HCT116 (cell line): Measurements from ENCODE around the gene MALSU1. TPM values are rescaled to one million over a fixed set of nuclear protein-coding genes. Genes with fewer than 3 reads are reported as not detected.

Experiments
- ATAC-seq: fragments of 200-7000 bp; cut with Tn5 transposase; 2 replicates; pipeline ENCODE4 v1.9.1; 2020; ENCODE audit warnings: mild to moderate bottlenecking, moderate library complexity
- BruUV-seq: library from RNA; stranded (reverse); fragments of 400-500 nt; replicated peaks from 2 replicates; lab custom pipeline; 2021; lab: Mats Ljungman, UMichigan
- CTCF ChIA-PET: fragments of 300-600 bp; sonication (Branson Sonifier 250); formaldehyde crosslinking; loops from one replicate; lab custom pipeline; 2021; ENCODE audit warnings: antibody characterized with exemption; lab: Charles Lee
- POLR2A ChIA-PET: fragments of 300-600, 350-600 bp; sonication (Branson Sonifier 250); formaldehyde crosslinking; loops from one replicate; lab custom pipeline; 2021; ENCODE audit warnings: antibody characterized with exemption; lab: Charles Lee
- RAD21 ChIA-PET, 2 experiments: fragments of 300-600 bp; sonication (Branson Sonifier 250); formaldehyde crosslinking; loops; one replicate each; lab custom pipeline; 2023; ENCODE audit warnings: low total read pairs in 2 of 2; ENCODE audit not compliant: uncharacterized antibody in 2 of 2, unreplicated experiment in 2 of 2, low non-redundant PET in 1 of 2; lab: Charles Lee
- DNase-seq: peaks from one replicate; pipeline ENCODE4 v3.0.0-alpha.2; 2010; ENCODE audit warnings: low read depth, low spot score
- H2AFZ ChIP-seq: fragments of 200-600 bp; shearing (Covaris generic), sonication (generic); 2 replicates; pipeline ENCODE4 v1.6.1; 2017; ENCODE audit warnings: low read depth, mixed run types, mixed read lengths, antibody characterized with exemption, low read length; ENCODE audit not compliant: poor library complexity, severe bottlenecking
- H3K27ac ChIP-seq: 2 replicates; pipeline ENCODE4 v1.5.1; 2012; ENCODE audit warnings: low read depth, low read length
- H3K27me3 ChIP-seq: fragments of 200-600 bp; sonication (generic); 2 replicates; pipeline ENCODE4 v1.6.1; 2016; ENCODE audit warnings: mixed run types, low read length, mixed read lengths; ENCODE audit not compliant: insufficient read depth
- H3K36me3 ChIP-seq, 2 experiments: fragments of 200-500 bp in 1 of 2; fragments of 200-600 bp in 1 of 2; sonication (Bioruptor generic) in 1 of 2; sonication (generic) in 1 of 2; 2 replicates each; pipeline versions ENCODE4 v1.5.1 to v1.6.1; 2014 to 2016; ENCODE audit warnings: low read length in 2 of 2, inconsistent platforms in 1 of 2, mixed read lengths in 1 of 2, mixed run types in 1 of 2; ENCODE audit not compliant: insufficient read depth in 2 of 2, control insufficient read depth in 1 of 2
- H3K4me1 ChIP-seq, 2 experiments: fragments of 200-600 bp in 1 of 2; sonication (generic) in 1 of 2; 2 replicates each; pipeline versions ENCODE4 v1.5.1 to v1.6.1; 2012 to 2017; ENCODE audit warnings: low read length in 2 of 2, inconsistent platforms in 1 of 2, mild to moderate bottlenecking in 1 of 2, mixed read lengths in 1 of 2, mixed run types in 1 of 2, moderate library complexity in 1 of 2; ENCODE audit not compliant: insufficient read depth in 2 of 2, control insufficient read depth in 1 of 2
- H3K4me2 ChIP-seq: fragments of 200-600 bp; sonication (generic); 2 replicates; pipeline ENCODE4 v1.6.1; 2017; ENCODE audit warnings: mixed run types, low read length, mixed read lengths
- H3K4me3 ChIP-seq, 2 experiments: fragments of 200-600 bp in 1 of 2; sonication (generic) in 1 of 2; replicated peaks in 1 of 2; 2 replicates each; pipeline ENCODE4 v1.5.1; 2011 to 2016; ENCODE audit warnings: low read length in 2 of 2, control low read depth in 1 of 2, low read depth in 1 of 2, mild to moderate bottlenecking in 1 of 2, mixed read lengths in 1 of 2, mixed run types in 1 of 2
- H3K79me2 ChIP-seq: fragments of 200-600 bp; sonication (generic); 2 replicates; pipeline ENCODE4 v1.6.1; 2017; ENCODE audit warnings: mild to moderate bottlenecking, mixed run types, low read length, moderate library complexity, mixed read lengths; ENCODE audit not compliant: insufficient read depth
- H3K9ac ChIP-seq: fragments of 200-600 bp; sonication (generic); 2 replicates; pipeline ENCODE4 v1.6.1; 2016; ENCODE audit warnings: low read length, mixed read lengths
- H3K9me2 ChIP-seq: fragments of 200-600 bp; sonication (generic), shearing (Covaris generic); 2 replicates; pipeline ENCODE4 v1.6.1; 2017; ENCODE audit warnings: mixed run types, mild to moderate bottlenecking, moderate library complexity; ENCODE audit not compliant: insufficient read depth
- H3K9me3 ChIP-seq, 2 experiments: fragments of 200-500 bp in 1 of 2; fragments of 200-600 bp in 1 of 2; sonication (Bioruptor generic) in 1 of 2; sonication (generic) in 1 of 2; 2 replicates each; pipeline ENCODE4 v1.6.1; 2014 to 2017; ENCODE audit warnings: low read length in 2 of 2, mixed read lengths in 2 of 2, inconsistent platforms in 1 of 2, low read depth in 1 of 2, mild to moderate bottlenecking in 1 of 2, mixed run types in 1 of 2, moderate library complexity in 1 of 2; ENCODE audit not compliant: control insufficient read depth in 1 of 2, insufficient read depth in 1 of 2
- H4K20me1 ChIP-seq: fragments of 200-600 bp; sonication (generic), shearing (Covaris generic); 2 replicates; pipeline ENCODE4 v1.6.1; 2017; ENCODE audit warnings: mixed run types, mild to moderate bottlenecking, moderate library complexity; ENCODE audit not compliant: insufficient read depth
- EGR1 ChIP-seq: IDR thresholded peaks from 2 replicates; pipeline ENCODE4 v1.6.1; 2012; ENCODE audit warnings: low read depth
- FOSL1 ChIP-seq: IDR thresholded peaks from 2 replicates; pipeline ENCODE4 v1.6.1; 2012; ENCODE audit warnings: low read depth
- JUND ChIP-seq: IDR thresholded peaks from 2 replicates; pipeline ENCODE4 v1.6.1; 2012
- SRF ChIP-seq: IDR thresholded peaks from 2 replicates; pipeline ENCODE4 v1.6.1; 2012; ENCODE audit warnings: low read depth
- TCF7L2 ChIP-seq: IDR thresholded peaks from 2 replicates; pipeline ENCODE4 v1.7.0; 2011; ENCODE audit warnings: borderline replicate concordance, inconsistent platforms; ENCODE audit not compliant: insufficient read depth, insufficient read length; ENCODE audit errors: extremely low read depth
- ZNF274 ChIP-seq: fragments of 200-500 bp; sonication (Bioruptor generic); IDR thresholded peaks from 2 replicates; pipeline ENCODE4 v1.6.1; 2014; ENCODE audit warnings: mild to moderate bottlenecking, low read depth, low read length, inconsistent platforms
- intact Hi-C: fragments of 100-400 bp; cut with micrococcal nuclease; formaldehyde crosslinking; loops from 2 replicates; pipeline ENCODE4 v1.10.0; 2022
- total RNA-seq: library from RNA; stranded (reverse); gene quantifications from one replicate; pipeline ENCODE4 v1.2.1, GENCODE V29; 2021; ENCODE audit not compliant: unreplicated experiment
- TF ChIP-seq, protein P1 (sequence below), 3 experiments: fragments of 200-600 bp in 1 of 3; sonication (generic) in 1 of 3; IDR thresholded peaks in 2 of 3; conservative IDR thresholded peaks in 1 of 3; 2 replicates each; pipeline ENCODE4 v1.5.1; 2012 to 2017; ENCODE audit warnings: low read depth in 2 of 3, low read length in 2 of 3, antibody characterized with exemption in 1 of 3, borderline replicate concordance in 1 of 3, control low read depth in 1 of 3, mild to moderate bottlenecking in 1 of 3, mixed read lengths in 1 of 3, mixed run types in 1 of 3, moderate library complexity in 1 of 3; ENCODE audit not compliant: insufficient read depth in 1 of 3

The MALSU1 gene
- total RNA-seq, 1 experiment from 2014 or later, result 105 TPM

DNA sequence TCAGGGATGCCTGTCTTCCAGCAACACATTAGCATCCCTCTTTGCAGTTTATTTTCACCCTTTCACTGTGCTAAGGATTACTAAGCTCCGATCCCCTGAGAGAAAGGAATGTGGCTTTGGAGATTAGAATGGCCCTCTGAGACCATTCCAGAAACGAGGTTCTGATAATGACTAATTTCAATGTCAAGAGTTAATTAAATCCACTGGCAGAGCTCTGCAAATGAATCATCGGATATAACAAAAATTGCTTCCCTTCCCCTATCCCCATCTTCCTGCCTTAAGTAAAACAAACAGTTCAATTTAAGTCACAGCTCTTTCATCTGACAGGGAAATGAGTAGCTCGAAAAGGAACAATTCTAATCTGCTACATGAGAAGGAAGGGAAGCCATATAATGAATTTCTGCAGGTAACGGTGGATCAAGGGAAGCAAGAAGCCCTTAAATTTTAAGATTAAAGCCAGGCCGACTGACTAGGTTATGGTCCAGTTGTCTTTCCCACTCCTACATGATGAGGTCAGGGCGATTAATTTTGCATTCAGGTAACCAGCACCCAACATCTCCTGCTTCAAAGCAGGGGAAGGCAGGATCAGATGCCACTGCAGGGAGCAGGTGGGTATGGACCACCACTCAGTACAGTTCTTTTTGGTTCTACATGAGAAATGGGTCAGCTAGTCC lies 50.5 kb downstream of the MALSU1 start (continued):
- TF ChIP-seq, protein P1, sequence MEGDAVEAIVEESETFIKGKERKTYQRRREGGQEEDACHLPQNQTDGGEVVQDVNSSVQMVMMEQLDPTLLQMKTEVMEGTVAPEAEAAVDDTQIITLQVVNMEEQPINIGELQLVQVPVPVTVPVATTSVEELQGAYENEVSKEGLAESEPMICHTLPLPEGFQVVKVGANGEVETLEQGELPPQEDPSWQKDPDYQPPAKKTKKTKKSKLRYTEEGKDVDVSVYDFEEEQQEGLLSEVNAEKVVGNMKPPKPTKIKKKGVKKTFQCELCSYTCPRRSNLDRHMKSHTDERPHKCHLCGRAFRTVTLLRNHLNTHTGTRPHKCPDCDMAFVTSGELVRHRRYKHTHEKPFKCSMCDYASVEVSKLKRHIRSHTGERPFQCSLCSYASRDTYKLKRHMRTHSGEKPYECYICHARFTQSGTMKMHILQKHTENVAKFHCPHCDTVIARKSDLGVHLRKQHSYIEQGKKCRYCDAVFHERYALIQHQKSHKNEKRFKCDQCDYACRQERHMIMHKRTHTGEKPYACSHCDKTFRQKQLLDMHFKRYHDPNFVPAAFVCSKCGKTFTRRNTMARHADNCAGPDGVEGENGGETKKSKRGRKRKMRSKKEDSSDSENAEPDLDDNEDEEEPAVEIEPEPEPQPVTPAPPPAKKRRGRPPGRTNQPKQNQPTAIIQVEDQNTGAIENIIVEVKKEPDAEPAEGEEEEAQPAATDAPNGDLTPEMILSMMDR (IDR thresholded peaks at IDR 0.05 in 2 of 3, conservative IDR thresholded peaks at IDR 0.05 in 1 of 3; ENCODE audit: borderline replicate concordance in 1 of 3, insufficient read depth in 1 of 3, low read depth in 2 of 3, low read length in 2 of 3), result no peak
- TF ChIP-seq JUND, result peak; percentile 92
- TF ChIP-seq ZNF274, result no peak
- peak; percentile 99 for TF ChIP-seq TCF7L2
- TF ChIP-seq SRF, result peak; percentile 32; the same call in 1 of the 2 replicates

DNA sequence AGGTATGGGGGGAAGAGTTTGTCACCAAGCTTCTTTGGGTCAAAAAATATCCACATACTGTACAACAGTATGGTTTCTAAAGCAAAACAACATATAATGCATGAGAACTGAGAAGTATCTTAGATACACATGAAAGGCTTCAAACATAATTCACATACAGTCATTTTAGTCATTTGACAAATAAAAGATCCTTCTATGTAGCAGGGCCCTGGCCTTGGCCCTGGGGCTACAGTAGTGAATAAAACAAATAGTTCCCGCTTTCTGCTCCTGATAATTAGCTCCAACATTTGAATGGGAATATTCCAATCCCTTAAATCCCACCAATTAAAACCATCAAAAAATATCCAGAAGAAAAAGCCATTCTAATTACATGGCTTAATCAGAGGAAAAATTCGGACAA lies 51.3 kb downstream of the MALSU1 start:
- H3K9ac ChIP-seq, result peak overlapping the region; percentile 16
- no peak overlapping the region for H3K4me3 ChIP-seq
- ChIA-PET RAD21 (interaction anchor here in 1 of 2 experiments (1.1 kb wide), 1 partner anchor 77 kb away, joined by 3 read pairs; no protein-coding TSS in a partner anchor), CTCF (interaction anchor here (1.6 to 2.1 kb wide), 2 partner anchors 13 to 78 kb away, joined by 4 to 6 read pairs; no protein-coding TSS in a partner anchor), POLR2A (interaction anchor here (1.4 to 1.5 kb wide), 2 partner anchors 7 to 17 kb away, joined by 3 to 4 read pairs; no protein-coding TSS in a partner anchor)
- ATAC-seq (no peak), DNase-seq (no peak)
- no peak overlapping the region for H2AFZ ChIP-seq
- H3K4me1 ChIP-seq, result peaks cover 89 to 100% of the 10 kb centered on the region in 2 experiments
- H4K20me1 ChIP-seq, result no peaks in the 10 kb centered on the region
- H3K79me2 ChIP-seq, result peaks cover 19% of the 10 kb centered on the region; the same call in 1 of the 2 replicates
- peaks cover 3 to 13% of the 10 kb centered on the region in 2 experiments; a peak in 3 of 4 replicates for H3K36me3 ChIP-seq
- no peaks in the 10 kb centered on the region for H3K9me2 ChIP-seq
- no peaks in the 10 kb centered on the region for H3K27me3 ChIP-seq
- intact Hi-C loops, result no loop called here
- peak overlapping the region; percentile 65 for H3K4me2 ChIP-seq
- no peak for TF ChIP-seq FOSL1
- TF ChIP-seq SRF, result no peak
- no peak for TF ChIP-seq EGR1
- peak overlapping the region; percentile 92 for H3K27ac ChIP-seq
- no peaks in the 10 kb centered on the region for H3K9me3 ChIP-seq
- no TSS peak for BruUV-seq
